Suprapubic skin (tissue), 3 donors: ENCODE results near the gene GSDME.

Source experiments
- POLR2A ChIP-seq, 2 donors: fragments of 450-650 bp; IDR thresholded peaks; one replicate each; pipeline ENCODE4 v1.6.1; 2017; ENCODE audit warnings: antibody characterized with exemption in 2 of 2, mild to moderate bottlenecking in 2 of 2, moderate library complexity in 2 of 2
- TF ChIP-seq, protein P1 (sequence below), 2 donors: fragments of 200-600 bp in 1 of 2; fragments of 450-650 bp in 1 of 2; sonication (generic) in 1 of 2; IDR thresholded peaks; one replicate each; pipeline ENCODE4 v1.5.1; 2016 to 2019; ENCODE audit warnings: antibody characterized with exemption in 2 of 2, mild to moderate bottlenecking in 1 of 2, moderate library complexity in 1 of 2

DNA sequence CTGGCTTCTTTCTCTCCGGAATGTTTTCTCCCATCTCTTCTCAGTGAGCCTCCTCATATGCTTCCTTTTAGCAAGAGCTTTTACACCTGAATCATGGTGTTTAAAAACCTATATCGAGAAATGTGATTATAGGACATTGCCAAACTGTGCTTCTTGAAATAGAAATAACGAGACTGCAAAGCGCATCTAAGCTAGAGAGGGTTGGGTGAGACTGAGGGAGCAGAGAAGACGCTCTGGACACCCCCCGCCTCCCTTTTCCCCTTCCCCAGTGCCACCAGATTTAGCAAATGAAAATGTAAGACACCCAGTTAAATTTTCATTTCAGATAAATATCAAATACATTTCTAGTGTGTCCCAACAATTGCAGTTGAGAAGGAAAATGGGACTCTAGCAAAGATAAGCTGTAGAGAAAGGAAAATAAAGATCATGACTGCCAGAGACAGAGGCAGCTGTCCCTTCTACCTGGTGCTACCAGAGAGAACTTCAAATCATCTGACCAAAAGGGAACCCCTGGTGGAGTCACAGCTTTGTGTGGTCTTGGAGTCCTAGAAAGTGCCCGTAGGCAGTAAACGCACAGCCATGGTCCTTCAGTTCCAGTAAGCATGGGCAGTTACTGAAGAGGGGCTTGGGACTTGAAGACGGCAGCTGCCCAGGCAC lies 14.6 kb downstream of the GSDME start:
- TF ChIP-seq, protein P1, sequence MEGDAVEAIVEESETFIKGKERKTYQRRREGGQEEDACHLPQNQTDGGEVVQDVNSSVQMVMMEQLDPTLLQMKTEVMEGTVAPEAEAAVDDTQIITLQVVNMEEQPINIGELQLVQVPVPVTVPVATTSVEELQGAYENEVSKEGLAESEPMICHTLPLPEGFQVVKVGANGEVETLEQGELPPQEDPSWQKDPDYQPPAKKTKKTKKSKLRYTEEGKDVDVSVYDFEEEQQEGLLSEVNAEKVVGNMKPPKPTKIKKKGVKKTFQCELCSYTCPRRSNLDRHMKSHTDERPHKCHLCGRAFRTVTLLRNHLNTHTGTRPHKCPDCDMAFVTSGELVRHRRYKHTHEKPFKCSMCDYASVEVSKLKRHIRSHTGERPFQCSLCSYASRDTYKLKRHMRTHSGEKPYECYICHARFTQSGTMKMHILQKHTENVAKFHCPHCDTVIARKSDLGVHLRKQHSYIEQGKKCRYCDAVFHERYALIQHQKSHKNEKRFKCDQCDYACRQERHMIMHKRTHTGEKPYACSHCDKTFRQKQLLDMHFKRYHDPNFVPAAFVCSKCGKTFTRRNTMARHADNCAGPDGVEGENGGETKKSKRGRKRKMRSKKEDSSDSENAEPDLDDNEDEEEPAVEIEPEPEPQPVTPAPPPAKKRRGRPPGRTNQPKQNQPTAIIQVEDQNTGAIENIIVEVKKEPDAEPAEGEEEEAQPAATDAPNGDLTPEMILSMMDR (IDR thresholded peaks at IDR 0.05): no peak
- no peak for TF ChIP-seq POLR2A (IDR thresholded peaks at IDR 0.05)
